22Rv1 (cell line): ENCODE results near the gene HMGB3.

Source experiments
- H3K27ac ChIP-seq: fragments of 450-650 bp; 2 replicates; pipeline ENCODE4 v1.5.1; 2017
- CTCF ChIP-seq: fragments of 450-650 bp; IDR thresholded peaks from 2 replicates; pipeline ENCODE4 v1.5.1; 2017; ENCODE audit warnings: mild to moderate bottlenecking
- ZFX ChIP-seq: fragments of 450-650 bp; IDR thresholded peaks from 2 replicates; pipeline ENCODE4 v1.6.1; 2017; ENCODE audit warnings: antibody characterized with exemption, borderline replicate concordance

The HMGB3 gene

GRCh38 chrX:151030845-151031244 is 47.7 kb downstream of the HMGB3 start:
- no peak overlapping the region for H3K27ac ChIP-seq
- TF ChIP-seq CTCF (no peak), ZFX (no peak)

- no peak for TF ChIP-seq ZFX
- TF ChIP-seq CTCF: no peak
- H3K27ac ChIP-seq: no peak overlapping the region
These were observed 48.3 kb downstream of the HMGB3 start for GRCh38 chrX:151031391-151031975.

GRCh38 chrX:151039351-151039750 is 56.2 kb downstream of the HMGB3 start:
- H3K27ac ChIP-seq: no peak overlapping the region
- TF ChIP-seq ZFX: no peak
- TF ChIP-seq CTCF: no peak
